ENCODE results near the gene RALY.
A peak's percentile ranks its signal among the peaks of the same experiment; 100 is the strongest.
"Not testable (repeated sequence)": the region's sequence is repeated elsewhere in the genome, so short reads cannot be mapped to it uniquely, and the experiment has no call there.

The RALY gene

DNA sequence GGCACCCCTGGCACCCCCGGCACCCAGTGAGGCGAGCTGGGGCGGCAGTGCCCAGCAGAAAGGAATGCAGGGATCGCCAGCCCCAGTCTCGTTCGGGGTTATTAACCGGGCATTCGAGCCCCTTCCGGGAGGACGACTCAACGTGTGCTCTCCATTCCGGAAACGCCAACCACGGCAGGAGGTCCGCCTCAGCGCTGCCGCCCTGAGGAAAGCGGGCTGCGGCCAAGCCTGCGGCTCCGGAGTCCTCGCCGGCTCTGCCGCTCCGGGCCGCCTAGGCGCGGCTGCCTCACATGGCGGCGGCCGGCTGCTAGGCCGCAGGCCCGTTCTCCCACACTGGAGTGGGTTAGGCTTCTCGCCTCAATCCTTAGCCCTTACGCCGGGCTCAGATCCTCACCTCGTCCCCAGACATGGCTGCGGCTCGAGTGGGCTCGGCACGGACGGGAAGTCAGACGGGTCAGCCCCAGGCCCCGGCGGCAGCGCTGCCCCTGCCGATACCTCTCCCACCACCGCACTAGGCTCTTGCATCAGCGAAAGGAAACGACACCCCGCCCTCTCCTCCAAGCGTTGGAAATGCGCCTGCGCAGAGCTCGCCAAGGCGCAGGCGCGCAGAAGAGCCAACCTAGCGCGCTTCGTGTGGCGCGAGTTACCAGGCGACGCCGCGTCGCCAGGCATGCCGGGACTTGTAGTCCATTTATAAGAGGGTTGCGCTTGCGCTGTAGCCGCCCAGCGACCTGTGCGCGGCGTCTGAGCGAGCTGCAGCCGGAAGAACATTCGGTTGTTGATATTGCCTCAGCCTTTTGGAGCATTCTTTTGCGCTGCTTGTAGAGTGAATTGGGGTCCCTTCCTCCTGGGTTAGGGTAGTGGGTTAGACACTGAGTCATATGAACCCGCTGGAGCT is 118.2 kb downstream of the RALY start, which contains the start of gene EIF2S2:
EIF2S2 (minus strand) TSS at position 542 of the 898 bp plus-strand sequence; CDS start at position 409, 133 bp downstream.
- peak; percentile 62 to 80 for DNase-seq

DNA sequence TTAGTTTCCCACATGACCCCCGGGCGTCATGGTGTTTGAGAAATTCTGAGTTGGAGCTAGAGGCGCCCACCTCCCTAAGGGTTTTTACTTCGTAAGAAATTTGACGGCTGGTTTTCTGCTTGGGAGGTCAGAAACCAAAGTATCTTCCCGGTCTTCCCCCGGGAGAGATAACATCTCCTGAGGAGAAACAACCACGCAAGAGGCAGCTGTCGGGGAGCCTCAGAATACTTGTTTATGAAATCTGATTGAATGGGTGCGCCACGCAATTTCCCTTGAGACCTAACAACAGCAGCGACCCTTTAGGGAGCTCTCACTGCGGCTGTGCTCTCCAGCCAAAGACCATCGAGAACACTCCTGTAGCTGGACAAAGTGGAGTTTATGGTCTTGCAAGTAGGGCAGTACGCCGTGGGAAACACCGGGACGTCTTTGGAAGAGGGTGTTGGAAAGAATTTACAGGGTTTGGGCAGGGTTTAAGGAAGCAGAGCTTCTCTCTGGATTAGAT is 118.9 kb downstream of the RALY start:
- no peak for DNase-seq

DNA sequence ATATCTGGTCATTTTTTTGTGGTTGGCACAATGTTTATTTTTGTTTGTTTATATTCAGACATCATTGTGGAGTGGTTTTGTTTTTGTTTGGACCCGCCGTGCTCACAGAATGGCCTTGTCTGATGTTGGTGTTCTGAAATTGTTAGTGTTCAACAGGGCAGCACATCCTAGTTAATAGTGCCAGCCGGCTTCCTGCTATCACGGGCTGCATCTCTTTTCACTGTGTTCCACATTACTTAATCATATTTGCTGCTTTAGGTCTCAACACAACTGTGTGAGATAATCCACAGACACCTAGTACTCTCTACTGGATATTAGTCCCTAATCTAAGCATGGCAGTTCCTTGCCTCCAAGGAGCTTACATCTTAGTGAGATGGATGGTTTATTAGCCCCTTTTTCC is 121.1 kb downstream of the RALY start:
- DNase-seq = no peak

DNA sequence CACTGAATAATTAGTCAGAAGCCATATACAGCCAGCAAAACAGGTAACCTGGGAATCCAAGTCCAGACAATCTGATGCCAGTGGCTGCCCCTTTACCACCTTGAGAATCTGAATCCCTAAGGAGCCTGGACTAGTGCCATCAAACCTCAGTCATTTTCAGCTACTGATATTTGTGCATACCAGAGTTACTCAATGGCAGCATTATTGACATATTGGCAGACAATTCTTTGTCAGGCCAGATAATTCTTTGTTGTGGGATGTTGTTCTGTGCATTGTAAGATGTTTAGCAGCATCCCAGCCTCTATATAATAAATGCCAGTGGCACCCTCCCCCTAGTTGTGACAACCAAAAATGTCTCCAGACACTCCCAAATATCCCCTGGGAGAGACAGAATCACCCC is 121.5 kb downstream of the RALY start:
- DNase-seq = no peak

DNA sequence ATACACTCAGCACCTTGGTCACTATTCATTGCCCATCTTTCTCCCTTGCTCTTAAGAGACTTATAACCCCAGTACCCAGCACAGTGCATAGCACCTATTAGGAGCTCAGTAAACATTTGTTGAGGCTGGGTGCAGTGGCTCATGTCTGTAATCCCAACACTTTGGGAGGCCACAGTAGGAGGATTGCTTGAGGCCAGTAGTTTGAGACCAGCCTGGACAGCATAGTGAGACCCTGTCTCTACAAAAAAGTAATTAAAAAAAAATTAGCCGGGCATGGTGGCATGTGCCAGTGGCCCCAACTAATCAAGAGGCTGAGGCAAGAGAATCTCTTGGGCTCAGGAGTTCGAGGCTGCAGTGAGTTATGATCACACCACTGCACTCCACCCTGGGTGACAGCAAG is 126.5 kb downstream of the RALY start:
- DNase-seq = no peak

DNA sequence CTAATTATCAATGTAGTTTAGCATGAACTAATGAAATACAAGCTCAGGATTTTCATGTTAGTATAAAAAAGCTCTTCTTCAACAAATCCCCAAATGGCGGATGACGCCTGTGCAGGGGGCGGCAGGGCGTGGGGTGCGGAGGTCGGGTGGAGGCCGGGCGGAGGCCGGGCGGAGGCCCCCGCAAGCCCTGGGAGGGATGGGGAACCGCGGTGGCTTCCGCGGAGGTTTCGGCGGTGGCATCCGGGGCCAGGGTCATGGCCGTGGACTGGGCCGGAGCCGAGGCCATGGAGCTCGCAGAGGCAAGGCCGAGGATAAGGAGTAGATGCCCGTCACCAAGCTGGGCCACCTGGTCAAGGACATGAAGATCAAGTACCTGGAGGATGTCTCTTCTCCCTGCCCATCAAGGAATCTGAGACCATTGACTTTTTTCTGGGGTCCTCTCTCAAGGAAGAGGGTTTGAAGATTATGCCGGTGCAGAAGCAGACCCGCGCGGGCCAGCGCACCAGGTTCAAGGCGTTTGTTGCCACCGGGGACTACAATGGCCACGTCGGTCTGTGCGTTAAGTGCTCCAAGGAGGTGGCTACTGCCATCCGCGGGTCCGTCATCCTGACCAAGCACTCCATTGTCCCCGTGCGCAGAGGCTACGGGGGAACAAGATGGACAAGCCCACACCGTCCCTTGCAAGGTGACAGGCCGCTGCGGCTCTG is 128.7 kb downstream of the RALY start:
- no peak for DNase-seq

DNA sequence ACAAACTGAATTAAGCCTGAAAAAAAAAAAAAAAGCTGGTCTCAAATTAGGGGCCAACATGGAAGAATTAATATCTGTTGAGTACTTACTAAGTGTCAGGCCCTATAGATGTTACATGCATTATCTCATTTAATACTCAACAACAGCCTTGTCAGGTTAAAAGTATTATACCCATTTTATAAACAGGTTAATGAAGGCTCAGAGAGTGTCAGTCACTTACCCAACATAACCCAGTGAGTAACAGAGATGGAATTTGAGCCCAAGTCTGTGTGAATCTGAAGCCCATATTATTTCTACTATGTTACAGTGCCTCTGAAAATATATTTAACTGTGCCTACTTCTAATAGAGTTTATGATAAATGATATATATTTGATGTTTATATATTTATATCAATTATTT is 129.6 kb downstream of the RALY start:
- DNase-seq = no peak

DNA sequence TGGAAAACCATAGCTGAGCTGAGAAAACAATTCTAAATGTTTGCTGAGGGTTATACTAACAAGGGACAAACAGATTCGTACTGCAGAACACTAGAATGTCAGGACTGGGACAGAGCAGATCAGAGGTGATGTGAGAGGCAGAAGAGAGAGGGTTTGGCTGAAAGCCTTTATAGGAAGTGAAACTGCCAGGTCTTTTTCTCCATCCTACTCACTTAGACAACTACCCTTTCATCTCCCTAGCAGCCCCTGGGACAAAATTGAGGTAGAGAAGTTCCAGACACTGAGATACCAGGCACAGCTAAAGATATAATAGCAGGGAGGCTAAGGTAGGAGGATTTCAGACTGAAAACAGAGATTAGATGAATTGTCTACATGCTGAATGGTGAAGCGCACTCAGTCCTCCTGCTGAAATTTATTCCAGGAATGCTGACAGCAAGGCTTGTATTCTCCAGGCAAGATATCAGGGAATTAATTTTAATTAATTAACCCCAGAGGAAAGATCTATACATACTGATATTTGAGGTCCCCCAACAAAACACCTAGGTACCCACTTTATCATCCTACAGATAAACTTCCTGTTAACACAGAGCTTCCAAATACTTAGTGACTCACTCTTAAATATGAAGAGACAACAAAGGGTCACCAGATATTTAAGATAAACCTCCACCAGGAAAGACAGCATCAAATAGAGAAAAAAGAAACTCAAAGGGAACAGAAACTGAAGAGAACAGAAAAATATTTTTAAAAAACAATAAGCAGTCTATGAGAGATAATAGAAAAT is 130.9 kb downstream of the RALY start:
- no peak for DNase-seq

DNA sequence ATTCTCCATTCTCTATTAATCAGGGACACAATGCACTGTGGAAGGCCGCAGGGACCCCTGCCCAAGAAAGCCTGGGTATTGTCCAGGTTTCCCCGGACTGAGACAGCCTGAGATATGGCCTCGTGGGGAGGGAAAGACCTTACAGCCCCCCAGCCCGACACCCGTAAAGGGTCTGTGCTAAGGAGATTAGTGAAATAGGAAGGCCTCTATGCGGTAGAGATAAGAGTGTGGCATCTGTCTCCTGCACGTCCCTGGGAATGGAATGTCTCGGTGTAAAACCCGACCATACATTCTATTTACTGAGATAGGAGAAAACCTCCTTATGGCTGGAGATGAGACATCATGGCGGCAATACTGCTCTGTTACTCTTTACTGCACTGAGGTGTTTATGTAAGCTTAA is 134.1 kb downstream of the RALY start:
- no peak for DNase-seq

DNA sequence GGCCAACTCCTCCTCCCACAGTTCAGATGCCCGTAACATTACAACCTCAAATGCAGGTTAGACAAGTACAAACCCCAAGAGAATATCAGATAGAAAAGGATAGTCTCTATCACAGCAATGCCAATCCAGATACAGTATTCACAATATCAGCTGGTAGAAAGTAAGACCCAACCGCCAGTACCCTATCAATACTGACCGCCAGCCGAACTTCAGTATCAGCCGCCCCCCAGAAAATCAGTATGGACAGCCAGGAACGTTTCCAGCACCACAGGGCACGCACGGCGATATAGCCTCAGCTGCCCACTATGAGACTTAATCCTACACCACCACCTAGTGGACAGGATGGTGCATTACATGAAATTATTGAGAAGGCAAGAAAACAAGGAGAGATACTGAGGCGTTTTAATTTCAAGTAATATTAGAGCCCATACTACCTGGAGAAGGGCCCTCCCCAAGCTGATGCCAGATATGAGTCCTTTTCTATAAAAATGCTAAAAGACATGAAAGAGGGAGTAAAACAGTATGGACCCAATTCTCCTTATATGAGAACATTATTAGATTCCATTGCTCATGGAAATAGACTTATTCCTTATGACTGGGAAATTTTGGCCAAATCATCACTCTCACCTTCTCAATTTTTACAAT is 135.9 kb downstream of the RALY start:
- DNase-seq = peak in 1 of 2 experiments; percentile 66

DNA sequence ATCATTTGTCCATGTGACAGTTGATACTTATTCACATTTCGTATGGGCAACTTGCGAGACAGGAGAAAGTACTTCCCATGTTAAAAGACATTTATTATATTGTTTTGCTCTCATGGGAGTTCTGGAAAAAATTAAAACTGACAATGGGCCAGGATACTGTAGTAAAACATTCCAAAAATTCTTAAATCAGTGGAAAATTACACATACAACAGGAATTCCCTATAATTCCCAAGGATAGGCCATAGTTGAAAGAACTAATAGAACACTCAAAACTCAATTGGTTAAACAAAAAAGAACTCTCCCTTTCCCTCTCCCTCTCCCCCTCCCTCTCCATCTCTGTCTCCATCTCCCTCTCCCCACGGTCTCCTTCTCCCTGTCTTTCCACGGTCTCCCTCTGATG is 137.8 kb downstream of the RALY start:
- no peak for DNase-seq

DNA sequence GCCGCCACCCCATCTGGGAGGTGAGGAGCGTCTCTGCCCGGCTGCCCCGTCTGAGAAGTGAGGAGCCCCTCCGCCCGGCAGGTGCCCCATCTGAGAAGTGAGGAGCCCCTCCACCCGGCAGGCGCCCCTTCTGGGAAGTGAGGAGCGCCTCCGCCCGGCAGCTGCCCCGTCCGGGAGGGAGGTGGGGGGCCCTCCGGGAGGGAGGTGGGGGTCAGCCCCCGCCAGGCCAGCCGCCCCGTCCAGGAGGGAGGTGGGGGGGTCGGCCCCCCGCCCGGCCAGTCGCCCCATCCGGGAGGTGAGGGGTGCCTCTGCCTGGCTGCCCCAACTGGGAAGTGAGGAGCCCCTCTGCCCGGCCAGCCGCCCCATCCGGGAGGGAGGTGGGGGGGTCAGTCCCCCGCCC is 138.8 kb downstream of the RALY start:
- DNase-seq = not testable (repeated sequence)

DNA sequence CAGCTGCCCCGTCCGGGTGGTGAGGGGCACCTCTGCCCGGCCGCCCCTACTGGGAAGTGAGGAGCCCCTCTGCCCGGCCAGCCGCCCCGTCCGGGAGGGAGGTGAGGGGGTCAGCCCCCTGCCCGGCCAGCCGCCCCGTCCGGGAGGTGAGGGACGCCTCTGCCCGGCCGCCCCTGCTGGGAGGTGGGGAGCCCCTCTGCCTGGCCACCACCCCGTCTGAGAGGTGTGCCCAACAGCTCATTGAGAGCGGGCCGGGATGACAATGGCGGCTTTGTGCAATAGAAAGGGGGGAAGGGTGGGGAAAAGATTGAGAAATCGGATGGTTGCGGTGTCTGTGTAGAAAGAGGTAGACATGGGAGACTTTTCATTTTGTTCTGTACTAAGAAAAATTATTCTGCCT is 139.2 kb downstream of the RALY start:
- DNase-seq = not testable (repeated sequence)

DNA sequence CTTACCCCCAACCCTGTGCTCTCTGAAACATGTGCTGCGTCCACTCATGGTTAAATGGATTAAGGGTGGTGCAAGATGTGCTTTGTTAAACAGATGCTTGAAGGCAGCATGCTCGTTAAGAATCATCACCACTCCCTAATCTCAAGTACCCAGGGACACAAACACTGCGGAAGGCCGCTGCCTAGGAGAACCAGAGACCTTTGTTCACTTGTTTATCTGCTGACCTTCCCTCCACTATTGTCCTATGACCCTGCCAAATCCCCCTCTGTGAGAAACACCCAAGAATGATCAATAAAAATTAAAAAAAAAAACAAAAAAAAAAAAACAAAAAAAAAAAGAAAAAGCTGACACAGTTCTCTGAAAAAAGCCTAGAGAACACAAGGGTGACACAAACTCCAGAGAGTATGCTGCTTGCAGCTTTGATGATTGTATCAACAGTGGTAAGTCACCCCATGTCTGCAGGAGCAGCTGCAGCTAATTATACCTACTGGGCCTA is 139.7 kb downstream of the RALY start:
- DNase-seq = not testable (repeated sequence)
